ENCODE results near the gene PLD2. TPM values are rescaled to one million over a fixed set of nuclear protein-coding genes. Genes with fewer than 3 reads are reported as not detected.

PLD2 gene
- total and polyA plus RNA-seq, 10 of the 15 experiments (the other 5 are each of a cell fraction or from before 2014, with no cell fraction given), result 0.71 to 16.5 (median 7.0) TPM

- BruUV-seq (replicated peaks), result no TSS peak
- no peak for FAIRE-seq
- SMC1A ChIA-PET (ENCODE audit: uncharacterized antibody, unreplicated experiment), result no interaction called here
- CTCF ChIA-PET, result interaction anchor here (1.0 kb wide), 1 partner anchor 46 kb away, joined by 3 read pairs; no protein-coding TSS in a partner anchor
- intact Hi-C loops (cut with micrococcal nuclease; ENCODE audit: unreplicated experiment), result no loop called here
- RAD21 ChIA-PET (ENCODE audit: unreplicated experiment), result interaction anchor here (2.0 kb wide), 1 partner anchor 46 kb away, joined by 7 read pairs; no protein-coding TSS in a partner anchor
- Histone ChIP-seq H3K9me3 (replicated peaks; ENCODE audit: control insufficient read depth, insufficient read depth, low read length) (no peaks in the 10 kb centered on the region), H3K27ac (ENCODE audit: control insufficient read depth, insufficient read depth) (peak overlapping the region; percentile 52; the same call in 1 of the 2 replicates), H3K79me2 (ENCODE audit: control insufficient read depth, insufficient read depth, low read length) (peaks cover 41% of the 10 kb centered on the region), H2AFZ (ENCODE audit: control insufficient read depth, low read depth, low read length) (no peak overlapping the region), H3K4me2 (ENCODE audit: control insufficient read depth, insufficient read depth) (peak overlapping the region; percentile 73), H3K4me1 (ENCODE audit: control insufficient read depth, insufficient read depth, low read length) (peaks cover 29% of the 10 kb centered on the region), H3K27me3 (replicated peaks in 1 of 2; ENCODE audit: control insufficient read depth in 2 of 2, insufficient read depth in 2 of 2, low read length in 1 of 2) (no peaks in the 10 kb centered on the region), H4K20me1 (ENCODE audit: control insufficient read depth, insufficient read depth) (peaks cover 9% of the 10 kb centered on the region; the same call in 1 of the 2 replicates), H3K4me3 (peak overlapping the region; percentile 82; the same call in 1 of the 2 replicates), H3K9ac (ENCODE audit: control insufficient read depth, insufficient read depth, low read length) (peak overlapping the region; percentile 51), H3K36me3 (ENCODE audit: control insufficient read depth in 2 of 2, insufficient read depth in 2 of 2, low read length in 1 of 2) (no peaks in the 10 kb centered on the region; a peak in 2 of 4 replicates)
- 86% methylated on average over 4 of the region's 4 CpGs for WGBS (ENCODE audit: insufficient coverage, insufficient replicate concordance, low lambda C conversion rate, missing lambda C conversion rate)
- in situ Hi-C loops (cut with MboI), result no loop called here
- ATAC-seq, result no peak
- TF ChIP-seq TCF3 (IDR thresholded peaks at IDR 0.05; ENCODE audit: borderline replicate concordance, insufficient read depth, low read depth, low read length) (no peak), CREB1 (IDR thresholded peaks at IDR 0.05; ENCODE audit: low read depth) (no peak), ZNF217 (IDR thresholded peaks at IDR 0.05) (no peak), ZNF622 (IDR thresholded peaks at IDR 0.05) (no peak), SPI1 (IDR thresholded peaks at IDR 0.05; ENCODE audit: borderline replicate concordance, insufficient read depth, low read depth, low read length) (no peak), POLR2A (IDR thresholded peaks at IDR 0.05; ENCODE audit: low read depth, low read length) (no peak), SUZ12 (IDR thresholded peaks at IDR 0.05; ENCODE audit: unreplicated experiment) (no peak), ZBTB11 (CRISPR knock-in tag; IDR thresholded peaks at IDR 0.05) (no peak), RUNX3 (IDR thresholded peaks at IDR 0.05; ENCODE audit: low read length) (no peak), IKZF1 (conservative IDR thresholded peaks at IDR 0.05) (no peak), TCF12 (IDR thresholded peaks at IDR 0.05; ENCODE audit: low read depth, low read length) (no peak), BRCA1 (IDR thresholded peaks at IDR 0.05; ENCODE audit: low read depth, low read length) (no peak), ESRRA (IDR thresholded peaks at IDR 0.05; ENCODE audit: low read length) (no peak), NR2C2 (IDR thresholded peaks at IDR 0.05; ENCODE audit: borderline replicate concordance, control insufficient read depth, insufficient read length, low read depth) (no peak), IKZF2 (IDR thresholded peaks at IDR 0.05) (no peak), RBBP5 (conservative IDR thresholded peaks at IDR 0.05) (no peak), MTA2 (IDR thresholded peaks at IDR 0.05; ENCODE audit: low read depth) (no peak), ASH2L (IDR thresholded peaks at IDR 0.05; ENCODE audit: borderline replicate concordance, low read depth) (no peak), EP300 (IDR thresholded peaks at IDR 0.05; ENCODE audit: borderline replicate concordance in 1 of 2, control insufficient read depth in 1 of 2, low read depth in 2 of 2, low read length in 2 of 2) (no peak)
- POLR2A ChIA-PET, result interaction anchor here (1.3 to 1.6 kb wide), 2 partner anchors 24 to 29 kb away, joined by 3 to 4 read pairs; partner anchors contain the start of gene PLD2
- DNase-seq (ENCODE audit: low read depth, low spot score), result no peak
These were observed 29.3 kb downstream of the PLD2 start for GRCh38 chr17:4836221-4836620.
